GM23338 (cell line): ENCODE results near the gene MRPL1. TPM values are rescaled to one million over a fixed set of nuclear protein-coding genes. Genes with fewer than 3 reads are reported as not detected.

Experiments
- ZNF331 ChIP-seq: fragments of 250-450 bp; sonication (Bioruptor Pico); IDR thresholded peaks from 2 replicates; pipeline ENCODE4 v1.5.0; 2020; ENCODE audit warnings: low read depth, mild to moderate bottlenecking, moderate library complexity
- polyA plus RNA-seq: library from polyadenylated mRNA; unstranded; fragments of >200 nt; fragmentation: Nextera tagmentation; extraction: Ambion mirVana; gene quantifications from 2 replicates; pipeline ENCODE4 v1.2.1, GENCODE V29; 2016
- small RNA-seq: library from RNA; depleted of rRNA; stranded (forward); fragments of <200 nt; gene quantifications from one replicate; pipeline ENCODE3, GENCODE V24; 2014; ENCODE audit warnings: low replicate concordance
- total RNA-seq: library from RNA; depleted of rRNA; stranded (reverse); fragments of >200 nt; shearing (Covaris generic); gene quantifications from 2 replicates; pipeline ENCODE4 v1.2.3, GENCODE V29; 2014; rRNA removed
- TF ChIP-seq, protein P1 (sequence below): fragments of 250-450 bp; sonication (Bioruptor Pico); IDR thresholded peaks from 2 replicates; pipeline ENCODE4 v1.5.0; 2020; ENCODE audit warnings: mild to moderate bottlenecking, moderate library complexity

Gene MRPL1
- total and polyA plus RNA-seq, 2 experiments from 2014 or later, result 29.2 to 46.5 TPM

DNA sequence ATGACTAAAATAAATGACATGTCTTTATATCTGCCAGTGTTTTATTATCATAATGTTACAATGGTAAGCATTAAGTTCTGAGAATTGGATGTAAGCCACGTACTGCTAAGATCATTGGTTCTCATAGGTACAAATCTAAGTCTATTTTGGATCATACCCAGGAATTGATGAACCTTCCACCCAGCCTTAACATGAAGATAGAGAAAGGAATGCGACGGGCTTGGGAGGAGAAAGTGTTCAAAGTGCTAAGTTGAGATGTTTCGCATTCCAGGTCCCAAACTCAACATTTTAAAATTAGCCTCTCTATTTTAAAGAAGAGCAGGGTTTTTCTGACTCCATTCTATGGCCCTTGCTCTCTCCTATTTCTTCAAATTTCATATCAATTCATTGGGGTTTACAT, 139.6 kb downstream of the MRPL1 start (continued):
- TF ChIP-seq, protein P1, sequence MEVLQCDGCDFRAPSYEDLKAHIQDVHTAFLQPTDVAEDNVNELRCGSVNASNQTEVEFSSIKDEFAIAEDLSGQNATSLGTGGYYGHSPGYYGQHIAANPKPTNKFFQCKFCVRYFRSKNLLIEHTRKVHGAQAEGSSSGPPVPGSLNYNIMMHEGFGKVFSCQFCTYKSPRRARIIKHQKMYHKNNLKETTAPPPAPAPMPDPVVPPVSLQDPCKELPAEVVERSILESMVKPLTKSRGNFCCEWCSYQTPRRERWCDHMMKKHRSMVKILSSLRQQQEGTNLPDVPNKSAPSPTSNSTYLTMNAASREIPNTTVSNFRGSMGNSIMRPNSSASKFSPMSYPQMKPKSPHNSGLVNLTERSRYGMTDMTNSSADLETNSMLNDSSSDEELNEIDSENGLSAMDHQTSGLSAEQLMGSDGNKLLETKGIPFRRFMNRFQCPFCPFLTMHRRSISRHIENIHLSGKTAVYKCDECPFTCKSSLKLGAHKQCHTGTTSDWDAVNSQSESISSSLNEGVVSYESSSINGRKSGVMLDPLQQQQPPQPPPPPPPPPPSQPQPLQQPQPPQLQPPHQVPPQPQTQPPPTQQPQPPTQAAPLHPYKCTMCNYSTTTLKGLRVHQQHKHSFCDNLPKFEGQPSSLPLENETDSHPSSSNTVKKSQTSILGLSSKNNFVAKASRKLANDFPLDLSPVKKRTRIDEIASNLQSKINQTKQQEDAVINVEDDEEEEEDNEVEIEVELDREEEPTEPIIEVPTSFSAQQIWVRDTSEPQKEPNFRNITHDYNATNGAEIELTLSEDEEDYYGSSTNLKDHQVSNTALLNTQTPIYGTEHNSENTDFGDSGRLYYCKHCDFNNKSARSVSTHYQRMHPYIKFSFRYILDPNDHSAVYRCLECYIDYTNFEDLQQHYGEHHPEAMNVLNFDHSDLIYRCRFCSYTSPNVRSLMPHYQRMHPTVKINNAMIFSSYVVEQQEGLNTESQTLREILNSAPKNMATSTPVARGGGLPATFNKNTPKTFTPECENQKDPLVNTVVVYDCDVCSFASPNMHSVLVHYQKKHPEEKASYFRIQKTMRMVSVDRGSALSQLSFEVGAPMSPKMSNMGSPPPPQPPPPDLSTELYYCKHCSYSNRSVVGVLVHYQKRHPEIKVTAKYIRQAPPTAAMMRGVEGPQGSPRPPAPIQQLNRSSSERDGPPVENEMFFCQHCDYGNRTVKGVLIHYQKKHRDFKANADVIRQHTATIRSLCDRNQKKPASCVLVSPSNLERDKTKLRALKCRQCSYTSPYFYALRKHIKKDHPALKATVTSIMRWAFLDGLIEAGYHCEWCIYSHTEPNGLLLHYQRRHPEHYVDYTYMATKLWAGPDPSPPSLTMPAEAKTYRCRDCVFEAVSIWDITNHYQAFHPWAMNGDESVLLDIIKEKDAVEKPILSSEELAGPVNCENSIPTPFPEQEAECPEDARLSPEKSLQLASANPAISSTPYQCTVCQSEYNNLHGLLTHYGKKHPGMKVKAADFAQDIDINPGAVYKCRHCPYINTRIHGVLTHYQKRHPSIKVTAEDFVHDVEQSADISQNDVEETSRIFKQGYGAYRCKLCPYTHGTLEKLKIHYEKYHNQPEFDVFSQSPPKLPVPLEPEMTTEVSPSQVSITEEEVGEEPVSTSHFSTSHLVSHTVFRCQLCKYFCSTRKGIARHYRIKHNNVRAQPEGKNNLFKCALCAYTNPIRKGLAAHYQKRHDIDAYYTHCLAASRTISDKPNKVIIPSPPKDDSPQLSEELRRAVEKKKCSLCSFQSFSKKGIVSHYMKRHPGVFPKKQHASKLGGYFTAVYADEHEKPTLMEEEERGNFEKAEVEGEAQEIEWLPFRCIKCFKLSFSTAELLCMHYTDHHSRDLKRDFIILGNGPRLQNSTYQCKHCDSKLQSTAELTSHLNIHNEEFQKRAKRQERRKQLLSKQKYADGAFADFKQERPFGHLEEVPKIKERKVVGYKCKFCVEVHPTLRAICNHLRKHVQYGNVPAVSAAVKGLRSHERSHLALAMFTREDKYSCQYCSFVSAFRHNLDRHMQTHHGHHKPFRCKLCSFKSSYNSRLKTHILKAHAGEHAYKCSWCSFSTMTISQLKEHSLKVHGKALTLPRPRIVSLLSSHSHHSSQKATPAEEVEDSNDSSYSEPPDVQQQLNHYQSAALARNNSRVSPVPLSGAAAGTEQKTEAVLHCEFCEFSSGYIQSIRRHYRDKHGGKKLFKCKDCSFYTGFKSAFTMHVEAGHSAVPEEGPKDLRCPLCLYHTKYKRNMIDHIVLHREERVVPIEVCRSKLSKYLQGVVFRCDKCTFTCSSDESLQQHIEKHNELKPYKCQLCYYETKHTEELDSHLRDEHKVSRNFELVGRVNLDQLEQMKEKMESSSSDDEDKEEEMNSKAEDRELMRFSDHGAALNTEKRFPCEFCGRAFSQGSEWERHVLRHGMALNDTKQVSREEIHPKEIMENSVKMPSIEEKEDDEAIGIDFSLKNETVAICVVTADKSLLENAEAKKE (CRISPR knock-in tag), result no peak
- no peak for TF ChIP-seq ZNF331 (CRISPR knock-in tag)

Small RNA genes lying within 50 kb of the gene (small RNA-seq; reads per million reads assigned to genes)
- gene AC112225.1, result not detected

Other genes starting within 250 kb of the MRPL1 start
- 13.9 and 15.5 TPM in 2 replicates for gene CNOT6L, start 43.5 kb upstream of the MRPL1 start, total RNA-seq
- gene CNOT6L, start 43.5 kb upstream of the MRPL1 start, polyA plus RNA-seq, result 3.2 TPM in 2 replicates
- 108 and 111 TPM in 2 replicates for gene FRAS1, start 194.5 kb downstream of the MRPL1 start, total RNA-seq
- gene FRAS1, start 194.5 kb downstream of the MRPL1 start, polyA plus RNA-seq, result 10.3 and 12.4 TPM in 2 replicates